CD4-positive, alpha-beta T cell treated with Interleukin-17A for 4 hours (primary cell): Measurements from ENCODE around the gene C8G.

ENCODE experiments used
- DNase-seq: peaks from one replicate; pipeline ENCODE4 v3.0.0-alpha.2; 2020; ENCODE audit warnings: mixed read lengths

C8G gene

DNA sequence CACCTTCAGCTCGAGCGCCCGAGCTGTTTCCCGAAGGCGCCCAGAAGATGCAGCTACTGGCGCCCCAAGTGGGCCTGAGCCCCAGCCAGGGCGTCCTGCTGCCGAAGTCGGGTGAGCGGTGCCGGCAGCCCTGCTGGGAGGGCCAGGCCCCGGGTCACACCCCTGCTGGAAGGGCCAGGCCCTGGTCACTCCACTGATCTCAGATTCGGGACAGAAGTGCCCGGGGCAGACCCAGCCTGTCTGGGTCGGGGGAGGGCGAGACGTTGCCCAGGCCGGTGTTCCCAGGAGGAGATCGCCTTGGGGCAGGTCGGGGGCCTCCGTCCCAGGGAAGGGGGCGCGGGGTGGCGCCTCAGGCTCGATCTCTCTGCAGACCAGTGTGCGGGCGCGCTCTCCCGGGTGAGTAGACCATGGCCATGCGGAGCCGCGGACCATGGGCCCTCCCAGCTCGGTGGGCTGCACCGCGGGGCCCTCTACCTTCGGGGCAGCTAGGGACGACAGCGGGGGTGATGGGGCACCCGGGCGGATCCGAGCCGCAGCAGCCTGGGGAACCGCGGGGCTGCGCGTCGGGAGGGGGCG is 40.1 kb downstream of the C8G start:
- DNase-seq: no peak

DNA sequence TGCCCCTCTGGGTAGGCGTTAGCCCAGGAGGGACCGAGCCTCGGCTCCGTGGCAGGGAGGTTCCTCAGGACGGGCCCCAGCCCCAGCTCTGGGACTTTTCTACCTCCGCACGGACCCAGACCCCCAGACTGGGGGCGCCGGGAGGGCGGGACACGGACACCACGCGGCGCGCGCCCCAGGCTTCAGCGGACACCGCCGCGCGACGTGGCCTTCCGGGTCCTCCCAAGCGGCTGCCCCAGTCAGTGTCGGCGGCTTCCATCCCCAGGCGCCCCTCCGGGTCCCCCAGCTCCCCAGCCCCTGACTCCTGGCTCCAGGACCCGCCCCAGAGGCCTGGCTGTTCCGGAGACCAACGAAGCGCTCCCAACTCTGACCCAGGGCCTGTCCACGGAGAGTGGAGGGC is 40.8 kb downstream of the C8G start:
- no peak for DNase-seq

DNA sequence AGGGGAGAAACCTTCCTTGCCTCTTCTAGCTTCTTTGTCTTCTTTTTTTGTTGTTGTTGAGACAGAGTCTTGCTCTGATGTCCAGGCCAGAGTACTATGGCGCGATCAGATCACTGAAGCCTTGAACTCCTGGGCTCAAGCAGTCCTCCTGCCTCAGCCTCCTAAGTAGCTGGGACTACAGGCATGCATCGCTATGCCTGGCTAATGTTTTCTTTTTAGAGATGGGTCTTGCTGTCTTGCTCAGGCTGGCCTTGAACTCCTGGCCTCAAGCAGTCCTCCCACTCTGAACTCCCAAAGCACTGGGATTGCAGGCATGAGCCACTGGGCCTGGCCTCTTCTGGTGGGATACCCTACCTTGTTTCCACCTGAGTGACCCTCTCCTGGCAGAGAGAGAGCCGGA is 43.8 kb downstream of the C8G start:
- DNase-seq: no peak

DNA sequence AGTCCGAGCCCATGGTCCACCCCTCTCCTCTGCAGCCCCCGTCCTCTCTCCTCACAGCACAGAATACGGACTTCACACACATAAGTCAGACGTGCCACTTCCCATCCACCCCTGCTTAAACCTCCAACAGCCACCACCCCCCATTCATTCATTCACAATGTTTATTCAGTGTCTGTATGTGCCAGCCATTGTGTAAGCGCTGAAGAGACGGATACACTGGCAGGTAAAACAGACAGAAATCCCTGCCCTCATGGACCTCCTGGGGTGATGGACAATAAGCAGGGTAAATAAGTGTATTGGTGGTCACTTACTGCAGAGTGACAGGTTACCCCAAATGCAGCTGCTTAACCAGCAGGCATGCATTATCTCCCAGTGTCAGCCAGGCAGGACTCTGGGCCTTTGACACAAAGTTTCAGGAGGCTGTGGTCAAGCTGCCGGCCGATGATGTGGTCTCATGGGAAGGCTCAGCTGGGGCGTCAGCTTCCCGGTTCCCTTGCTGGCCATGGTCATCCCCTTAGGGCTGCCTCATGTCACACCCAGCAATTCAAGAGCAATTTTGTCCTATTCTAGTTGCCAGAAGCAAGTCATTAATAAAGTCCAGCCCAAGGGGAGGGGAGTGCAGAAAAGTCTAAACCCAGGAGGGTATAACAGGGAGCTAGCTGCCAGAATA is 45.3 kb downstream of the C8G start:
- no peak for DNase-seq

DNA sequence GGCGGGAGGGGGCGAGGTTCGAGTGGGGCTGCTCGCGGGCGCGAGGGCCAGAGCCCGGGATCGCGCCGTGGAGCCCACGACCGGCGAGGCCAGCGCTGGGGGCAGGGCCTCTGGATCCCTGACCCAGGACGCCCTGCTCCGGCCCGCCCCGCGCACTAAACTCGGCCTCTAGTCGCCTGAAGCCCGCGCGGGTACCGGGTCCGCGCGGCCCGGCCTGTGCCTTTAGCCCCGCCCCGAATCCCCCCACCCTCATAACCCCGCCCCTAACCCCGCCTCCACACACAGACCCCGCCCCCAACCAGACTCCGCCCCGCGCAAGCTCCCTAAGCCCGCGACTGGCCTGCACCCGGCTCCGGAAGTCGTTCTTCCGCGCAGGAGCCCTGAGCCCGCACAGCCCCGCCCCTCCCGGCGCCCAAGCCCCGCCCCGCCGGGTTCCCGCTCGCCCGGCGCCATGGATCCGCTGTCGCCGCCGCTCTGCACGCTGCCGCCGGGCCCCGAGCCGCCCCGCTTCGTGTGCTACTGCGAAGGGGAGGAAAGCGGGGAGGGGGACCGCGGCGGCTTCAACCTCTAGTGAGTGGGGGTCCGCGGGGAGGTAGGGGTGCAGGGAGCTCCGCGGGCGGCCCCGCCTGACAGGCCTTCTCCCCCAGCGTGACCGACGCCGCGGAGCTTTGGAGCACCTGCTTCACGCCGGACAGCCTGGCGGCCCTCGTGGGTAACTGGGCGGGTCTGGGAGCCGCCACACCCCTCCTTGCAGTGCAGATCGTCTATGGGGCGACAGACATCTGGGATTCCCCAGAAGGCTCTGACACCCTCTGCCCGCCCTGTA is 47.2 kb downstream of the C8G start, which contains the start of gene PAXX:
Gene PAXX (plus strand): TSS at position 430 of the 826 bp plus-strand sequence. CDS start 22 bp downstream, at position 452.
- peak; percentile 97 for DNase-seq

DNA sequence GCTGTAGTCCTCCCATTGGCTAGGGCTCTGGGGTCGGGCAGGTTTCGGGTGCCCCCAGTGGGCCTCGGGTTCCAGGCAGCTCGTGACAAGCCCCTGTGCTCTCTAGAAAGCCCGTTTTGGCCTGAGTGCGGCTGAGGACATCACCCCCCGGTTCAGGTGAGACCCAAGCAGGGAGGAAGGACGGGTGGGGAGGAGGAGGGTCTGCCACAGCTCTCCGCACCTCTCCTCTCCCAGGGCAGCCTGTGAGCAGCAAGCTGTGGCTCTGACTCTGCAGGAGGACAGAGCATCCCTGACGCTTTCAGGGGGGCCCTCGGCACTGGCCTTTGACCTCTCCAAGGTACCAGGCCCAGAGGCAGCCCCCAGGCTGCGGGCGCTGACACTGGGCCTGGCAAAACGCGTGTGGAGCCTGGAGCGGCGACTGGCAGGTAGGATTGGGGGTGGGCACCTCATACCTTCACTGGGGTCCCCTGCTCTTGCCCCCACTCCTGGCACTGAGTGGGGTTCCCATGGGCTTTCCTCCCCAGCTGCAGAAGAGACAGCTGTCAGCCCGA is 47.9 kb downstream of the C8G start:
- DNase-seq: no peak

DNA sequence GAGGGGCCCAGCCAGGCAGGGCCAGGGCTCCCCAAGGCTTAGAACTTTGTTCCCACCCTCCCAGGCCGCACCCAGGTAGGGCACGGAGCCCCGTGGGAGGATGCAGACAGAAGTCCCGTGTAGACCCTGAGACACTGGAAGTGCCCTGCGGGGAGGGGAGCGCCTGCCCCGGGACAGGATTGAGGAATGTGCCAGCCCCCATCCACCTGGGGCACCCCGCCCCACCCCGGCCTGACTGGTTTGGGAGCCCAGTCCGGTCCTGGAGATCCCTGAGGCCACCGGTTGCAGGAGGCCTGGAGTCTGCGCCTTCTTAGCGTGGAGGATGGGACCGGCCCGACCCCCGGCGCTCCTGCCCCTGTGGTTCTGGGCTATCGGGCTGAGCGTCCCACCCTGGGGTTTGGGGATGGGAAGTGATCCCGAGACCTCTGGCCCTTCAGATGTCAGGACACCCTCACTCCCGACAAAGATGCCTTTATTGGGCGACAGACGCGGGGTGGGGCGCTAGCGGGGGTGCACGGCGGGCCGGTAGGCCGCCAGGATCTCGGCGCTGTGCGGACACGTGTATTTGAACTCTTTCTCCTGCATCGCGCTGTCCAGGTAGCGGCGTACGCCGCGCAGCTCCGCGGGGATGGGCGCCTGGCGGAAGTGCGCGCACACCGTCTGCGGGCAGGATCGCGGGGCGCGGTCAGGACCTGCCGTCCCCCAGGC is 49.3 kb downstream of the C8G start:
- no peak for DNase-seq

DNA sequence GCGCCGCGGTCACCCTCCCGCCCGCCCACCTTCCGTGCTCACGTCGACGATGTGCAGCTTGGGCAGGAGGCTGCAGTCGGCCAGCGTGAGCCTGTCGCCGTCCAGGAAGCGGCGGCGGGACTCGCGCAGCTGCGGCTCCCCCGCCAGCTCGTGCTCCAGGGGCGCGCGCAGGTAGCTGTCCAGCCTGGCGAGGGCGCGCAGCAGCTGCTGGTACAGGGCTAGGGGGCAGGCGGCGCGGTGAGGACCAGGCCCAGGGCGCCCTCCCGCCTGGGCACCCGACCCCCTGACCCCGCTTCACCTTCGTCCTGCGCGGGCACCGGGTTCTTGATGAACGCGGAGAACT is 49.8 kb downstream of the C8G start:
- DNase-seq: no peak

DNA sequence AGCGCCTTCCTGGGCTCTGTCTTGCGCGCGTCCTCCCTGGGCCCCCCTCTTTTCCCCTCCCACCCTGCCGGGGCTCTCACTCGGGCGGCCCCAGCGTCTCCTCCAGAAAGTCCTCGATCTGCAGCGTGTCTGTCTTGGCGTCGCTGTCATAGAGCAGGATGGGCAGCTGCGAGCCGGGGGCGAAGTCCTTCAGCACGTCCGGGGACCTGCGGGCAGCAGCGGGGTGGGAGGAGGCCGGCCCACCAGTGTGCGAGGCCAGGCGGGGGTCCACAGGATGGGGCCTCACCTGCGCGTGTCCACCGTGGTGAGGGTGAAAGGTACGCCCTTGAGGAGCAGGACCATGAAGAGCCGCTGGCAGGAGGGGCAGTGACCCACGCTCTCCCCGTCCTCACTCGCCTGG is 50.3 kb downstream of the C8G start:
- no peak for DNase-seq

DNA sequence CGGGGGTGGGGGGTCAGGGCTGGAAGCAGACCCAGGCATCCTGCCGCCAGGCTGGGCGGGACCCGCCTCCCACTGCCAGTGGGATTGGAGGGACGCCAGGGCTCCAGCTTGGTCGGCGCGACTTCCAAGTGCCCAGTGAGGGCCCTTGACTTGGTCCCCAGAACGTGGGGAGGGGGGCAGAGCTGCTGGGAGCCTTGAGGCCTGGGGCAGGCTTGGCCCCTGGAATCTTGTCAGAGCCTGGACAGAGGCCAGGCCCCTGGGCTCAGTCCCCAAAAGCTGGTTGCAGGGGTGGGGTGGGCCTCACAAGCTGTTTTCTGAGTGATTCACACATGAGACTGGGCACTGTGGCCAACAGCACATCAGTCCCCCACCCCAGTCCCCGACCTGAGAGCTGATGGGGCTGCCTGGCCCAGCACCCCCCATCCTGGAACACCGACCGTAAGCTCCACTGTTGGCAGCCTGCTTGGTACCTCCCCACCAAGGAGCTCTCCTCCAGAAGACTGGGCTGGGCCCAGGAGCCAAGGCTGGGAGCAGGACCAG is 50.8 kb downstream of the C8G start:
- no peak for DNase-seq
